Stimulated activated CD4-positive, alpha-beta T cell treated with anti-CD3 and anti-CD28 coated beads, Interleukin-12 subunit alpha, Interleukin-12 subunit beta, amount 100 ng/mL, for 48 hours (primary cell): Measurements from ENCODE around the gene CAVIN4.

ENCODE experiments used
- DNase-seq, 3 donors: peaks; one replicate each; pipeline ENCODE4 v3.0.0-alpha.2; 2020; ENCODE audit warnings: low read depth in 2 of 3, low spot score in 1 of 3

The CAVIN4 gene, protein sequence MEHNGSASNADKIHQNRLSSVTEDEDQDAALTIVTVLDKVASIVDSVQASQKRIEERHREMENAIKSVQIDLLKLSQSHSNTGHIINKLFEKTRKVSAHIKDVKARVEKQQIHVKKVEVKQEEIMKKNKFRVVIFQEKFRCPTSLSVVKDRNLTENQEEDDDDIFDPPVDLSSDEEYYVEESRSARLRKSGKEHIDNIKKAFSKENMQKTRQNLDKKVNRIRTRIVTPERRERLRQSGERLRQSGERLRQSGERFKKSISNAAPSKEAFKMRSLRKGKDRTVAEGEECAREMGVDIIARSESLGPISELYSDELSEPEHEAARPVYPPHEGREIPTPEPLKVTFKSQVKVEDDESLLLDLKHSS

GRCh38 chr9:100577776-100578448 is at the start of gene CAVIN4:
CAVIN4 (plus strand) TSS chr9:100578079; CDS start chr9:100578144, 65 bp downstream.
- no peak for DNase-seq

- DNase-seq: no peak
Observed at GRCh38 chr9:100534401-100534800, 43.5 kb upstream of the CAVIN4 start.

DNA sequence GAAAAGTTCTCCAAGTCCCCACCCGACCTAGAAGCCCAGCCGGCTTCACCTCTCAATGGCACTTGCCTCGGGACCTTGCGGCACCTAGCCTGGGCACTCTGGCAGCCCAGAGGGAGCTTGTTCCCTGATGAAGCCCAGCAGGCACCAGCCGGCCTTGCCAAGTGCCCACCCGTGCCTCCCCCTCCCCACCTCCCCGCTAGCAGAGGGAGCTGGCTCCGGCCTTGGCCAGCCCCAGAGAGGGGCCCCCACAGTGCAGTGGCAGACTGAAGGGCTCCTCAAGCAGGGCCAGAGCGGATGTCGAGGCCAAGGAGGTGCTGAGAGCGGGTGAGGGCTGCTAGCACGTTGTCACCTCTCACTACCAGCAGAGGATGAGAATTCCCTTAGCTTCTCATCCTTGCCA is 37.6 kb upstream of the CAVIN4 start:
- no peak for DNase-seq

GRCh38 chr9:100549048-100549447 is 28.8 kb upstream of the CAVIN4 start:
- no peak for DNase-seq

DNA sequence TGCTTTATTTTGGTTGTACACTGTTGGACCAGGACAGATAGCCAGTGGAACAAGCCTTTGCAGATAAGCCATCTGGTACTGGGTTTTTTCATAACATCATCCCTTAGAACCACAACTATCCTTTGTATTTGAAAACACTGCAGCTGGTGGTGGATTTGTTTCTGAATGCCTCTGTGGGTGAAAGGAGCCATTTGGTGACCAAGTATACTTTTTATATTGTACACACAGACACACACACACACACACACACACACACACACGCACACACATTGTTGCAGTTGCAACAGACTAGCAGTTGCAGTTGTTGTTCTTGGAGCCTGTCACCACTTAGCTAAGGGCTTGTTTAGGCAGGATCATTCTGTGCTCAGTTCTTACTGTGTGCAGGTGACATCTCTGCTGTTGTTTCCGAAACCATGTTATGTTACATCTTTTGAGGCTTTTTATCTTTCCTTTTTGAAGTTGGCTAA is 22.9 kb upstream of the CAVIN4 start:
- no peak for DNase-seq

DNA sequence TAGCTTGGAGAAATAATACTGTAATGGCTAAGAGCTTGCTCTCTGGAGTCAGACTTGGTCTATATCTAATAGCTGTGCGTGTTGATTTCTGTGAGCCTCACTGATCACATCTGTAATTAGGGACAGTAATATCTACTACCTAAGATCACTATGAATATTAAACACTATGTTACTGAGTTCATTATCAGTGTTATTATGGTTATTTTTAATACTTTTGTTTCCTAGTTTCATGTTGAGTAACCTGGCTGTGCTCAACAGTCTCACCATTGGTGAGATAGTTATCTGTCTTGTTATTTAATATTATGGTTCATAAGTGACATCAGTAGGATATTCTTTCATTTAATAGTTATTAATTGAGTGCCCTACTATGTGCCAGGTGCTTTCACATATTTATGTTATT is 22.4 kb upstream of the CAVIN4 start:
- DNase-seq: no peak

- DNase-seq: no peak
Observed at GRCh38 chr9:100557053-100557452, 20.8 kb upstream of the CAVIN4 start.

GRCh38 chr9:100561256-100561655 is 16.6 kb upstream of the CAVIN4 start:
- no peak for DNase-seq

DNA sequence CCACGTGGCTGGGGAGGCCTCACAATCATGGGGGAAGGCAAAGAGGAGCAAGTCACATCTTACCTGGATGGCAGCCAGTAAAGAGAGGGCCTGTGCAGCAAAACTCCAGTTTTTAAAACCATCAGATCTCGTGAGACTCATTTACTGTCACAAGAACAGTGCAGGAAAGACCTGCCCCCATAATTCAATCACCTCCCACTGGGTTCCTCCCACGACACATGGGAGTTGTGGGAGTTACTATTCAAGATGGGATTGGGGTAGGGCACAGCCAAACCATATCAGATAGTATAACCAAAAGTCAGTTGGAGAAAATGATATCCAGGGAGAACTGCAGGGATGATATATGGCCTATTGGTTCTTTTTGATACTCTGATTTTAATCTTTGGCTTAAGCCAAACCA is 10.0 kb upstream of the CAVIN4 start:
- no peak for DNase-seq

- no peak for DNase-seq
Observed at GRCh38 chr9:100573655-100574260, 4.1 kb upstream of the CAVIN4 start.

GRCh38 chr9:100575006-100575405 is 2.9 kb upstream of the CAVIN4 start:
- DNase-seq: no peak

DNA sequence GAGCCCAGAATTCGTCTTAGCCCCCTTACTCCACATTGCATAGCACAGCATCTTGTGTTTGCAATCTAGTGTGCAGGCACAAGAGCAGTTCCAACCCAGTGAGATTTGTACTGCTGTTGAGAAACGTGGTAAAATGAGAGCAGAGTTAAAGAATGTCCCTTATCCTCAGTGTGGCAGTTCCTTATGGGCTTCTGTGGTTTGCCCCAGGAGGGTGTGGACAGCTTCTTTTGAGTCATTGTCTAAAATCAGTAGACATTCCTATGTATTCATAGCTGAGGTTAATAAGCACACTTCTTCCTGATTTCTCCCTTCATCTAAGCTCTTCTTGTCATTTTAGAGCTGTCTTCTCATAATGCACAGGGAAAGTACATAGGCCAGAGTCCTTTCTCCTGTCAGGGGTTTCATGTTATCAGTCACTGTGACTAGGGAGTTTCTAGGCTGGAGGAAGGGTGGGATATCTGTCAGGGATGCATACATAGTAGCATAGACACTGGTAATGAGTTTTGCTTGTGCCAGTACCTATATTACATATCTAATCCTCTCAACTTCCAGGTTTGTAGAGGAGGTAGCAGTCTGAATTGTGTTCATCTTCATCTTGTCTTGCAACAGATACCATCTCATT is 2.0 kb upstream of the CAVIN4 start:
- DNase-seq: no peak

GRCh38 chr9:100578610-100579009 is 731 bp downstream of the CAVIN4 start:
- DNase-seq: no peak

GRCh38 chr9:100579665-100580064 is 1.8 kb downstream of the CAVIN4 start:
- no peak for DNase-seq

DNA sequence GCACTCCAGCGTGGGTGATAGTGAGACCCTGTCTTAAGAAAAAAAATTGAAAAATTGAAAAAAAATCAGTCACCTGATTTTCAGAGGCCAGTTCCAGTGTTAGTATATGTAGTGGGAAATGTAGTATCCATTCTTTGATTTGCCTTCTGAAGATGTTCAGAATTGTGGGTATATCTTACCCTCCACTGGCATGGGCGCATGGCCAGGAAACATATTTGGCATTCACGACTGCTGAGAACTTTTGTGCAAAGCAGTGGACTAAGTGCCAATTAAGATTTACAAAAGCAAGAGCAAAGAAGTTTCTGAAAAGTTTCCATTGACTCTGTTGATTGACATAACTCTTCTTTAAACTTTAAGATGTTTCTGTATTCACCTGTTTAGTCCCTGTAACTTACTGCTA is 2.4 kb downstream of the CAVIN4 start:
- no peak for DNase-seq

- DNase-seq: no peak
Observed at GRCh38 chr9:100581081-100581480, 3.2 kb downstream of the CAVIN4 start.

GRCh38 chr9:100581661-100582060 is 3.8 kb downstream of the CAVIN4 start:
- no peak for DNase-seq

DNA sequence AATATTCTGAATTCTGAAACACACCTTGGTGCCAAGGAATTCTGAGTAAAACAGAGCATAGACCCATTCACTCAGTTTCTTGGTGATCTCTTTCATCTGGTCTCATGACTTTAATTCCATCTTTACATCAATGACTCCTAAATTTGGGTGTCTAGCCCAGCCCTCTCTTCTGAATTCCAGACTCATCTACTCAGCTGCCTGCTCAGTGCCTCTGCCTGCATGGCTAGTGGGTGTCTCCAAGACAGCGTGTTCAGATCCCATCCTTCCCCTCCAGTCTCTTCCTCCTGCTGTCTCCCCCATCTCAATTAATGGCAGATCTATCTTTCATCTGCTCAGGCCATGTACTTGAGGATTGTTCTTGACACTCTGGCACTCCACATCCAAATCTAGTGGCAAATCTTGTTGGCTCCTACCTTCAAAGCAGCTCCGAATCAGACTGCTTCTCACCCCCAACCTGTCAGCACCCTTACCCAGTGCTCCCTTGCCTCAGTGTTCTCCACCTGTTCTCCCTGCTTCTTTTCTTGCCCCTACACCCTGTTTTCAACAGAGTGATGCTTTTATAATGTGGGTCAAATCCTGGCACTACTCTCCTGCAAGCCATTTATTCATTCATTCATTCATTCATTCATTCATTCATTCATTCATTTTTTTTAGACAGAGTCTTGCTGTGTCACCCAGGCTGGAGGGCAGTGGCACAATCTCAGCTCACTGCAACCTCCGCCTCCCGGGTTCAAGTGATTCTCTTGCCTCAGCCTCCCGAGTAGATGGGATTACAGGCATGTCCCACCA is 5.3 kb downstream of the CAVIN4 start:
- no peak for DNase-seq

DNA sequence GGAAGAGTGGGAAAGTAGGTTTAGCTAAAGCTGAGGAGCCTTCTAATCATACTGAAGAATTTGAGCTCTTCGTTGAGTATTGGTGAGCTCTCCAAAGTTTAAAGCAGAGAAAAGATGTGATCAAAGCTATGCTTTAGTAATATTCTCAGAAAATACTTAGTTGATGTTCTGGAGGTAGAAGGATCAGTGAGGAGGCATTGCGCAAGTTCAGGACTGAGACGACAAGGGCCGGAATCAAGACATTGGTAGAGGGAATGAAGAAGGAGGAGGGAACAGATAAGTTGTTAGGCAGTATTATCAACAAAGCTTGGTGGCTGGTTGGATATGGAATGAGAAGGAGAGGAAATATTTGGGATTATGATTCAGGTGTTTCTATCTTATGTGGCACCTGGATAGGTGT is 7.1 kb downstream of the CAVIN4 start:
- no peak for DNase-seq

GRCh38 chr9:100586093-100586492 is 8.2 kb downstream of the CAVIN4 start:
- DNase-seq: no peak

DNA sequence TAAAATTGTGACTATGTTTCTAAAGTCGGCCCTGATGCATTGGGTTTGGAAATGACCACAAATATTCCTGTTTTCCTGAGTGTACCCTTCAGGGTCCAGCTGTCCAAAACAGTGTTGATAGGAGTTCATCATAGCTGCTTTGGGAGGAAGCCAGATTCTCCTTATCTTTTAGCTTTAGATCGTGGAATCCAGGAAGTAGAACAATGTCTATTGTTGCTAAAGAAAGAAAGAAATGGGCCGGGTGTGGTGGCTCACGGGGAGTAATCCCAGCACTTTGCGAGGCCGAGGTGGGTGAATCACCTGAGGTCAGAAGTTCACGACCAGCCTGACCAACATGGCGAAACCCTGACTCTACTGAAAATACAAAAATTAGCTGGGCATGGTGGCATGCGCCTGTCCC is 9.5 kb downstream of the CAVIN4 start:
- no peak for DNase-seq
